Inflammatory macrophage treated with lipopolysaccharide for 1 hour (primary cell): ENCODE results near the gene ZNF488.

Experiments
- DNase-seq, 2 donors: peaks; one replicate each; pipeline ENCODE4 v3.0.0-alpha.2; 2020 to 2022

Gene ZNF488

GRCh38 chr10:47326927-47327330 is 57.2 kb downstream of the ZNF488 start:
- DNase-seq = no peak

DNA sequence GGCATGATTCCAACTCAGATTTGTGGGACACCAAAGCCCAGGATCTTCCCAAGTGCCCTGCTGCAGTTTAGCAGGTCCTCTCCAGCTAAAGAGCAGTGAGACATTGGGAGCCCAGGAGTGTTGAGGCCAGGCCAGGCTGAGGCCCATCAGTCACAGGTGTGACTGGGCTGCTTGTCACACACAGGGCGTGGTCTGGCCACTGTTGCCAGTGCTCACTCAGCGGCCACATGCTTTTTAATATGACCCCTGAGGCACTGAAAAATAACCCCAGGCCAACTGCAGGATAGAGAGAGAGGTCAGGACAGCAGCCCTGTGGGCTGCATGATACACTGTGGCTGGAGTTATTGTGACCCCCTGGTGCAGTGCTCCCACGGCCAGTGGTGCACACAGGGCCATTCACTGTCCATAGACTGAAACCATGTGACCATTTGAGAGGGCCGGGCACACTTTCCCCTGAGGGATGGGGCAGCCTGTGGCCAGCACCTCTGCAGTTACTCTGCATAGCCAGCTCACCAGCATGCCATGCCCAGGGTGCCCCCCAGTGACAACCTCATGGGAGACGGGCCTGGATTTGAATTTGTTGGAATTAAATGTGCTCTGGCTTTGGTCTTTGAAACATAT is 57.7 kb downstream of the ZNF488 start:
- no peak for DNase-seq

GRCh38 chr10:47325303-47326291 is 58.5 kb downstream of the ZNF488 start:
- no peak for DNase-seq

DNA sequence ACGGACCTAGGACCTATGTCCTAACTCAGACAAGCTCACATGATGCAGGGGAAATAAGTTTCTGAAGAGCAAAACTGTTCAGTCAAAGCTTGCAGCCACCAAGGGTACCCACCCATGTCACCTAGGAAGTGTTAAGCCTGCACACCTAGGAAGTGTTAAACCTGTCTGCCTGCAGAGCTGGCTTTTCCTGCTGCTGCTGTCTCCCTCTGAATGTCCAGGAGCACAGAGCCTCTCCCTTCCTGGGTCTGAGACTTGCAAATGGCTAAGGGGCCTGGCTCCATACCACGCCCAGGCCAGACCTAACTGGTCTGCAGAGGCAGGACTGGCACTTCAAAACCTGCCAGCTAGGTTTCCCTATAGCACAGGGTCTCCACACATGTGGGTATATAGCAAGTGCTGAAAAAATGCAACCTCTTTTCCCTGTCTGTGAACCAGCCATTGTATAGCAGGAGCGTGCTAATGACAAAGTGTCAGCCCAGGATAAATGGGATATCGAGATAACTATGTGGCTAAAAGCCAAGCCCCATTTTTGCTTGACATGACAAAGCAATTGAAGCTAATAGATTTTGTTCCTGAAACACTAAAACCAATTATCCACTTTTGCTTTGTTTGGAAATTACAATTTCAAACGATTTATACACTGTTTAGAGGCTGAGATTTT is 60.3 kb downstream of the ZNF488 start:
- DNase-seq = no peak

DNA sequence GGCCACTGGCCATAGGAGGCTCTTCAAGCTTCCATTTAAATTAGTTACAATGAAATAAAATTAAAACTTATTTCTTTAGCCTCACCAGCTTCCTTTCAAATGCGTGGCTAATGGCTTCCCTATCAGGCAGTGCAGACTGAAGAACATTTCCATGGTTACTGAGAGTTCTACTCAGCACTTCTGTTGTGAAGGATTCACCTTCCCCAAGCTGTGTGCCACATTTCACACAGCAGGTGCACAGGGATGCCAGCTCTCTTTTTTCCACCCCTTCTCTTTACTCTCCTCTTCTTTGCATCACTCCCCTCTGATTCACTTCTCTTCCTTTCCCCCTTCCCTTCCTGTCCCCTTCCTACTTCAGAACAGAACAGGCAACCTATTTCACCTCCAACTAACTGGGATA is 61.0 kb downstream of the ZNF488 start:
- DNase-seq = no peak

DNA sequence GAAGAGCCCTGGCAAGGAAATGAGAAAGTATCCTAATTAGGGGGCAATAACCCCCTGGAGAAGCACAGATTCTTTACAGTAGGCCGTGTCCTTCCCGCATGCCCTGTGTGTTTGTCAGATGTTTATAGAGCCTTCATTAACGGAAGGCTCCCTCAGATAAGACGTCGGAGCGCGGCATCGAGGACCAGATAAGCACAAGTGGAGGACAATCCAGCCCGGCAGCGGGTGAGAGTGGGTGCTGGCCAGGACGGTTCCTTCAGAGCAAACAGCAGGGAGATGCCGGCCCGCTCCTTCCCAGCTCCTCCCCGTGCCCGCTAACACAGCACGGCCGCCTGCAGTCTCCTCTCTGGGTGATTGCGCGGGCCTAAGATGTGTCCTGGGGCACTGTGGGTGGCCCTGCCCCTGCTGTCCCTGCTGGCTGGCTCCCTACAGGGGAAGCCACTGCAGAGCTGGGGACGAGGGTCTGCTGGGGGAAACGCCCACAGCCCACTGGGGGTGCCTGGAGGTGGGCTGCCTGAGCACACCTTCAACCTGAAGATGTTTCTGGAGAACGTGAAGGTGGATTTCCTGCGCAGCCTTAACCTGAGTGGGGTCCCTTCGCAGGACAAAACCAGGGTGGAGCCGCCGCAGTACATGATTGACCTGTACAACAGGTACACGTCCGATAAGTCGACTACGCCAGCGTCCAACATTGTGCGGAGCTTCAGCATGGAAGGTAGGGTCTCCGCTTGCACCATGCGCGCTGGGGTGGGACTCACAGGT is 61.6 kb downstream of the ZNF488 start, which contains the start of gene GDF2:
Gene GDF2 (plus strand): TSS at position 155 of the 762 bp plus-strand sequence. CDS start 215 bp downstream, at position 370.
- no peak for DNase-seq

- no peak for DNase-seq
Observed at GRCh38 chr10:47321521-47322195, 62.4 kb downstream of the ZNF488 start.

- no peak for DNase-seq
Observed at GRCh38 chr10:47320812-47321211, 63.3 kb downstream of the ZNF488 start.

DNA sequence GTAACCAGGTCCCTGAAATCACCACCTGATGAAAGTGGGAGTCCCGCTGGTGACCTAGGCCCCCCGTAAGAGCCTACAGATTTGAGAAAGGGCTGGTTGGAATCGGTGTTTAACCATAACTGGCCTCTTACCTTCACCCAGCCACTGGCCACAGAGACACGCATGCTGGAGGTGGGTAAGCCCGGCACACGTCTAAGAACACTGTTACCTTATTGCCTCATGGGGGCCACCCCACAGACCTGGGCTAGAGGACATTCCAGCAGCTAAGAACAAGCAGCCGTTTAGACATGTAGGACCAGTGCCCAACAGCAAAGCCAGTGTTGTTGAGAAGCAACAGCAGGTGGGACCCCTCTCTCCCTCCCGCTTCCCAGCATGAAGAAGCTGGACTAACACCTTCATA is 64.3 kb downstream of the ZNF488 start:
- DNase-seq = no peak

DNA sequence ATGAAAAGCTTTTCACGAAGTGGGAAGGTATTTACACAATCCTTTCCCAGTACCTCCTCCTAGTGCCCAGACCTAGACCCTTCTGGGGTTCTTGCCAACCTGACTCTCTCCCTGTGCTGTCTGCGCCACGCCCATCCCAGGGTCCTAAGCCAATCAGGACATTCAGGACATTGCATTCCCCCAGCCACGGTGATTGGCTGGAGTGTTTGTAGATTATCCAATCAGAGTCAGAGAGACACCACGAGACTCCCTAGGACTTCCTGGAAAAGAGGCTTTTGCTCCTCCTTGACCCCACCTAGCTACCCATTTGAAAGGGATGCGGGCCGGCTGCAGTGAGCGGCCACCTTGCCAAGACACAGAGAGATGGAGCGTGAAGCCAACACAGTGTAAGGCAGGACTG is 65.4 kb downstream of the ZNF488 start:
- no peak for DNase-seq

DNA sequence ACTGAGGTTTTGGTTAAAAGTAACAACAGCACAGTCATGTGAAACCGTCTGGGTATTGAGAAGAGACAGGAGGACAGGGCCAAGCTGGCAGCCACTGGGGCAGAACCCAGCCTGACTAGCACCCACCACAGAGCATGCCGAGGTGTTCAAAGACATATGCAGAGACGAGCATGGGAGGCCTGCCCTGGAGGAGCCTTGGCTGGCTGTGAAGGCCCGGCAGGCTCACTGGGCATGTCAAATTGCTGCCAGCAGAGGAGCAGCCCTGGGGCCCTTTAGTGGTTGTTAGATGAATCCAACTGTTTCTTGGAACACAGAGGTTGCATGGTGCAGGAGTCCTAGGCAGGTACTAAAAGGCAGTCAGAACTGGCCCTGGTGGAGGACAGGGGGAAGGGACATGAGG is 66.8 kb downstream of the ZNF488 start:
- no peak for DNase-seq

- no peak for DNase-seq
Observed at GRCh38 chr10:47316131-47316530, 68.0 kb downstream of the ZNF488 start.
